NK-92 treated with Interleukin-12 subunit alpha and Interleukin-12 subunit beta, amount 100 ng/mL, for 24 hours (cell line): Measurements from ENCODE around the gene KYNU.
"Not testable (repeated sequence)": the region's sequence is repeated elsewhere in the genome, so short reads cannot be mapped to it uniquely, and the experiment has no call there.

Source experiments
- DNase-seq: peaks from one replicate; lab custom pipeline; 2025; lab: John Stamatoyannopoulos, UW

Gene KYNU

DNA sequence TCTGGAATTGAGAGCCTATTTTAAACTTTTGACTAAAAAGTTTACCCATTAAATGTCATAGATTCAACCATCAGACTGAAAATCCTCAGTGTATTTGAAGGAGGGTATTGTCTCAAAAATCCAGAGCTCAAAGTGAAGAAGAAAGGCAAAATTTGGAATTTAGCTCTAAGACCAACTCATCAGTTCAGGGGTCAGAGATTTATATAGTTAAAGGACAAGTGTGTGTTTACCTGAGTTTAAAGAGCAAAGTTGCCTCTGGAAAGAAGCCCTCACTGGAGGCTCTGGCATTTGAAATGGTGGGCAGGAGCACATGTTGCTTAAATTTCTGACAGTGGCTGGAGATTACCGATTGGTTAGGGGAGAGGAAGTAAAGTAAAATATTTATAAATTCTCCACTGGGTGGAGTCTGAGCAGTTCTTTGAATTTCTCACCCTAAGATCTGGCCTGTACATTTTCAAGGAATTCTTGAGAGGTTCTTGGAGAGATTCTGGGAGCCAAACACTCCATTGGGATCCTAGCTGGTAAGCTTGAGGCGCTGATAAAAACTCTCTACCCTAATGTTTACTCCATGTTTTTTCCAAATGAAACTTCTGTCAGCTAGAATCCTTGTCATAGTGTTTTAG, at the start of gene KYNU:
Gene KYNU, plus strand, starts transcription at position 449 of the 623 bp plus-strand sequence. CDS start 7,704 bp downstream, outside the sequence.
- no peak for DNase-seq

DNA sequence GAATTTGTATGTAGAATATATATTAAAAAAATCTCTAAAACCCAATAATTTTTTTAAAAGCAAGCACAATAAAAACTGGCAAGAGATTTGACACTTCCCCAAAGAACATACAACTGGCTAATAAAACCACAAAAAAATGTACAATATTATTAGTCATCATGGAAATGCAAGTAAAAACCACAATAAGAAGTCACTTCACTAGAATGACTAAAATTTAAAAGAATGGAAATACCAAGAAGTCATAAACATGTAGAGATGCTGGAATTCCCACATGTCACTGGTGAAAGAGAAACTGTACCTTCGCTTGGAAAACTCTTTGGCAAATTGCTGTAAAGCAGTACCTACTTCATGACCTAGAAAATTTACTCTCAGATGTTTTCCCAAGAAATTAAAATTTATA, 43.4 kb upstream of the KYNU start:
- DNase-seq = no peak

DNA sequence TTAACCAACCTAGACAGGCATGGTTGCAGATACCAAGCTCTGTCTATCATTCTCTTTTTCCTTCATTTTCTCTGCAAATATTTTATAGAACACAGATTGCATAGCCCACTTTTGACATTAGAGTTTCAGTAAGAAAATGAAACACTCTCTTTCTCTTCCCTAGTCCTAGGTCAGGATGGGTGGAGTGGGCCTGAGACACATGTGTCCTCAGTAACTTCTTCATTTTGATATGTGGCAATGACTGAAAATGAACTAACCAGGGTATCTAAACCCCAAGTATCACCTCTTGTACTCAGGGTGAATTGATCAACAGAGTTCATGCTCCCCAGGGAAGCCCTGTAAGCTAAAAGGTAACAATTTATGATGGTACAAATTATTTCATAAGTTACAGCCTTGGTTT, 37.0 kb upstream of the KYNU start:
- DNase-seq = no peak

DNA sequence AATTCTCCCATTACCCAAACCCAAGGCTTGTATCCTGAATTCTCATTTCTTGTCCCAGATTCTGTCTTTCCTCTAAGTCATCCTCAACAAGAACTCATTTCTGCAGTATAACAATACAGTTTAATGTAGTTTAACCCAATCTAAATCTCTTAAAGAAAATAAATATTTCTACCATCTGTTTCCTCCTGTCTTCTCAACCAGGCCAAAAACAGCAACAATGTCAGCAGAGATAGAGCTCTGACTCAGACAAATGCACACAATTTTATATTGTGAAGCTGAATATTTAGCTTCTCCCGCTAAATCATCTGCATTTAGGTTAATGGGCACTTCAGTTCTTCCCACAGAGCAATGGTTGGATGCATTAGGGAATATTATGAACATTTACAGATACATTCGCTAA, 35.7 kb upstream of the KYNU start:
- no peak for DNase-seq

DNA sequence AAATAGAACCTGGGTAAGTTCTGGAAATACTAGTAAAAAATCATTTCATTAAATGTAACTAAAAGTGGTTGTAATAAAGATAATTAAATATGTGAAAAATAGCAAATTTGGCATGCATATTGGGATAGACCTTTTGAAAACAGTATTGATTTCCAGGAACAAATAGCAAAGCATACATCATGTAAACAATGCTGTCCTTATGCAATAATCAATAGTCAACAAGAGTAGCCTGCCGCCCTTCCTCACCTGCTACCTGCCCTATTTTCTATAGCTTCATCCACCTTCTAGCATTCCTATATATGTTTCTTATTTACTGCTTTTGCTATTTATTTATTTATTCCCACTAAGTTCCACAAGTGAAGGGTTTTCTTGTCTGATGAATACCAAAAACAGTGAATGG, 35.1 kb upstream of the KYNU start:
- DNase-seq = no peak

DNA sequence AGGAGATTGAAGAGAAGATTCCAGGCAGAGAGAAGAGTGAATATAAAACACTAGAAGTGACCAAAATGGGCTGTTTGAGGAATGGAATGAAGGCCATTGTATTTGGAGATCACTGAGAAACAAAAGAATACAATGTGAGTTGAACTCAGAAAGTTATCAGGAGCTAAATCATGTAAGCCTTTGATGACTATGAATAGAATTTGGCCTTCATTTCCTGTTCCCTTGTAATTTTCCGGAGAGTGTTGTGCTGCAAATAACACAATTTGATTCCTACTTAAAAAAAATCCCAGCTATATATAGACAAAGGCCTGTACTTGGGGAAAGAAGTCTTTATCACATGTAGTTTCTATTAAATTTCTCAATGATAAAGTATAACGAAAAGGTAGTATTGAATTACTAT, 33.7 kb upstream of the KYNU start:
- no peak for DNase-seq

DNA sequence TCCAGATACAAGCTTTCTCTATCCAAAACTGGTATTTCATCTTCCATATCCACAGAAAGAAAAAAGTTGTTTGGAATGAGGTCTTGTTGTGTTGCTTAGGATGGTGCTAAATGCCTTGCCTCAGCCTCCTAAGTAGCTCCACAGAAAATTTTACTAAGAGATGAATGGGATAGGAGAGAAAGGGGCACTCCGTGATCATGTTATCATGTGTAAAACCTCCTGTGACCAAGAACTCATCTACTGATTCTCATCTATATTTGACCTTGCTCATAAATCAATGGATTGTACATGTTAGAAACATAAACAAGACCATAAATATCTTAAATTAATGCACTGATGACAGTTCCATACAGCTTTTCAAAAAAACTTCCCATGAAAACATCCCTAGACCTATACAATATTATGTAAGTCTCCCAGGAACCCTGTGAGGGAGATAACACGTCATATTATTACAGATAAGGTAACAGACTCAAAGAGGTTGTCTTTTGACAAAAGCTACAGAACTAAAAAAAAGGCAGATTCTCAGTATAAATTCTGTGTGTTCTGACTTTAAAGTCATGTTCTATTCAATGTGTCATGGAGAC, 29.3 kb upstream of the KYNU start:
- DNase-seq = no peak

DNA sequence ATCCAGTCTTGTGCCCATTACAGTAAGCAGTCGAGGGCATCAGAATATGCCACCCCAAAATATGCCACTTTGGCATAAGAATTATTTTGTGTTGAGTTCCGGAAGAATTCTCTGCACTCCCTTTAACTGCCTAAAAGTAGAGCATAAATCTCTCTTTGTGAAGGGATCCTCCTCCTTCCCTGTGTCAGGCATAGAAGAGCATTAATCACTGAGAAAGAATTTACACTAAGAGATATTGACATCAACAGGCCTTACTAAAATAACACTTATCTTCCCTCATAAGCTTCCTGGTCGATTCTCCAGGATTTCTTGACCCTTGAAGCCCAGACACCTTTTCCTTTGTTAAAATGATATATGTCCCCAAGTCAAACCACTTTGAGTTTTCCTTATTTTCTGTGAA, 27.6 kb upstream of the KYNU start:
- DNase-seq = no peak

DNA sequence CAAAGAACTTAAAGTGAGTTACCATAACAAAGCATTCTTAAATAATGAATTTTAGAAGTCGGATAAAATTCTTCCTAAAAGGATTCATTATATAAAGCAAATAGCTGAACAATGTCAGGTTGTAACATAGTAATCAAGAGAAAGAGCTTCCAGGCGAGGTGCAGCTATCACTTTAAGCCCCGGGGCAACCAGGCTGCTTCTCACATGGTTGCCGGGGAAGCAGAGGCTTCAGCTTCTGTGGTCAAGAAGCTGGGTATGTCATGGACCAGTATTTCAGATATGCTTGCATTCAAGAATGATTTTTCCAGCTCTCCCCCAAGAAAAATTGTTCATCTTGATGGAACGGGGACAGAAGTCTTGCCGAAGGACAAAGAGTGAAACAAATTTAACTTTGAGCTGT, 23.6 kb upstream of the KYNU start:
- DNase-seq = no peak

DNA sequence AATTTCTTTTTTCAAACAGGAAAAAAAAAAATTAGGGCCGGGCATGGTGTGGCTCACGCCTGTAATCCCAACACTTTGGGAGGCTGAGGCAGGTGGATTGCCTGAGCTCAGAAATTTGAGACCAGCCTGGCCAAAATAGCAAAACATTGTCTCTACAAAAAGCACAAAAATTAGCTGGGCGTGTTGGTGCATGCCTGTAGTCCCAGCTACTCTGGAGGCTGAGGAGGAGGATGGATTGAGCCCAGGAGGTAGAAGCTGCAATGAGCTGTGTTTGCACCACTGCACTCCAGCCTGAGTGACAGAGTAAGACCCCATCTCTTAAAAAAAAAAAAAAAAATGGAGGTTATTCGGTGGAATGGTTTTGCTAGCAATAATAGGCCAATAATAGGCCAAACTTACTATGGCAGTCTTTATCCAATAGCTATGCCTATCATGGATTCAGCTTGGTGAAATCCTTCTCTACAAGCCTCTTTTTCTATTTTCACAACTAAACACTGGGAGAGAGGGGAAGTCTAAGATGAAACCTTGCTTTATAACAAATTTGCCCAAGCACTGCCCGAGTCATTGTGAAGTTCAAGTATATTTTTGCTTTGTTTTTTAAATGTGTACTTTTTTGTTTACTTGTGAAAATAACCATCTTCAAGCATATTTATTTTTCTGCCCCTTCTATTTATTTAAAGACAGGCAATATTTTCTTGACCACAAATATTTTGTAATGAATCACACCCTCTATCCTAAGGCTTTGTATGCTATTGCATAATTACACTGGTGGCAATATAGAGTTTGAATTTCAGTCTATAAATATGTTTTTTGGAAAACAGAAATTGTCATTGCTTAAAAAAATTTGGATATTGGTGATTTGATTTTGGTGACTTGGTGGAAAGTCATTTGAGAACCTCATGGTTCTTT, 20.0 kb upstream of the KYNU start:
- DNase-seq = no peak

DNA sequence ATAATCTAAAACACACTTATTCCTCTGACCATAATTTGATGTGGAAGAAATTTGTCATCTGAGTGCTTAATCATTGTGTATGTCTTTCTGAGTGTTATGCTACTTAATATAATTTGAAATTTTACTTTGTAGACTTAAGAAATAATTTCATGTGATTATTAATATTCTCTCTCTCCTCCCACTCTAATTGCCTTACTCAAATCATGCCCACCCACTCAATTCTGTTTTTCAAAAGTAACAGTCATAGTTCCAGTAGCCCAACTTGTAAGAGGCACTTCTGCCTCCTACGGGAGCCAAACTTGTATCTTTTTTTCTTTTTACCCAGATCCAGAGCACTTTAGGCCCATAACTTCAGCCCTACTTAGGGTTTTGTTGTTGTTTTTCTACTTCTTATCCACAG, 18.5 kb upstream of the KYNU start:
- DNase-seq = no peak

DNA sequence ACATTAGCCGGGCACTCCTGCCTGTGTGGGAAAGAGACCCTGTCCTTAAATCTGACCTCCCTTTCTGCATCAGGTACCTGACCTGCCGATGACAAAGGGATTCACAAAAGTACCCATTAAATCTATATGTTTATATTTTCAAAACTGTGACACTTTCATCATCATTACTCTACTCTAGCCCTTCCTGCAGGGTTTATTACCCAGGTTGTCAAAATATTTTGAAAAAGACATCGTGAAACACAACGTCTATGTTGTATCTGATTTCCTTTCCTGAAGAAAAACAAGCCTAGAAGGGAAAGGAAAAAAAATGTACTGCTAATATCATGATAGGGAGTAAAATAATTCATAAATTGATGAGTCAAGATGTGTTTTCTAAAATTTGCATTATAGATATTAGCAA, 15.2 kb upstream of the KYNU start:
- DNase-seq = no peak

DNA sequence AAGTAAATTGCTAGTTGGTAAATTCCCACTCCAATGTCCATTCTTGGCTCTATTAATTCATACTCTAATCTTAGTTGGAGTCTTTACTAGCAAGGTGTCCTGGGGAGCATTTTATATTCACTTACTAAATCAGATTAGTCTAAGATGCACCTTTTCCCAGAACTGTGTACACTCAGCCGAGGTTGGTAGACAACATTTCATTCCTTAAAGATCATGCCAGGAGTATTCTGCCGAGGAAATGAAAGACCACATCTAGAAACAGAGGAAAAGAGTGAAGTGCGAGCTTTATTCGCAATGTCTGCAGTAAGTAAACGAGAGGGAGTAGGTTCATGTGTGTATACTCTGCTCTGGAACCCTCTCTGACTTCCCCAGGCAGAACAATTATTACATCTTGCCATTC, 14.6 kb upstream of the KYNU start:
- DNase-seq = no peak

DNA sequence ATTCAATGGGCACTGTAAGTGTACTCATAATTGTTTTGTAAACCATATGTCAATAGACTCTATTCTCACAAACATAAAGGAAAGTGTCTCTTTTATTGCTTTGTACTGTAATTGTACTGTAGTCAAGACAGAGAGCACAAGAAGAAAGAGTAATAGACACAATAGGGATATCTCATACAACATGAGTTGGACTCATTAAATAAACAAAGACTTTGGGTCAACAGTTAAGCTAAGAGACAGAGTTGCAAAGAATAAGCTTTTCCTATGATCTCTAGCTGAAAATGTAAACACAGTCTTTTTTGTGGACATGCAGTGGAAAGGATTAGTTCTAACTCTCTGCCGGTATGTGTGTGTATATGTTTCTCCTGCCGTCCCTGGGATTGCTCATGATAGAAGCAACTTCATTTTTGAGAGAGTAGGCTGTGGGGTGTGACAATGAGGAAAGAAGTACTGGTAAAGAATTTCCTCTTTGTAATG, 13.9 kb upstream of the KYNU start:
- no peak for DNase-seq

DNA sequence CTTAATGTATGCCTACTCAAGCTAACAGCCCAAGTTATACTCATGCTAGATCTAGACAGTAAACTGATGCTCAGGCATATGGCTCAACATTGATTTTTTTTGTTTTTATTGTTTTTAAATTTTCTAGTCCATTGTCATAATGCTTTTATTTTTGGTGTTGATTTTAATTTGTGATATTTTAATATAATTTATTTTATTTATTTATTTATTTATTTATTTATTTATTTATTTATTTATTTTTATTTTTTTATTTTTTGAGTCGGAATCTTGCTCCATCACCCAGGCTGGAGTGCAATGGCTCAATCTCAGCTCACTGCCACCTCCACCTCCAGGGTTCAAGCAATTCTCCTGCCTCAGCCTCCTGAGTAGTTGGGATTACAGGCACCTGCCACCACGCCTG, 12.9 kb upstream of the KYNU start:
- DNase-seq = not testable (repeated sequence)

DNA sequence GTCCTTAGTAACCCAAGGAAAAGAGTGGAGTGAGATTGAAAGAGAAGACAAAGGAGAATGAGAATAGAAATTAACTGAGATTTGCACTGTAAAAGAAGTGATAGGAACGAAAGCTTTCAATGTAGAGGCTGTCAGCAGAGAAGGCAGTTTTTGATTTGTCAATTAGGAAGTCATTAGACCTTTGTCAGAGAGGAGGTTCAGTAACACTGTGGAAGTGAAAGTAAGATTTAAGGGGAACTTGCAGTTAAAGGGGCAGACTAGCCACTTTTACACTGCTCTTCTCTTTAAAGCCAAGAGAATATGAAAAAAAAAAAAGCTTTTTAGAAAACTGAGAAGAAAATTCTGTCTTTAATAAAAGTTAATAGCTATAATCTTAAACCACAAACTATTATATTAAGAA, 11.5 kb upstream of the KYNU start:
- no peak for DNase-seq

DNA sequence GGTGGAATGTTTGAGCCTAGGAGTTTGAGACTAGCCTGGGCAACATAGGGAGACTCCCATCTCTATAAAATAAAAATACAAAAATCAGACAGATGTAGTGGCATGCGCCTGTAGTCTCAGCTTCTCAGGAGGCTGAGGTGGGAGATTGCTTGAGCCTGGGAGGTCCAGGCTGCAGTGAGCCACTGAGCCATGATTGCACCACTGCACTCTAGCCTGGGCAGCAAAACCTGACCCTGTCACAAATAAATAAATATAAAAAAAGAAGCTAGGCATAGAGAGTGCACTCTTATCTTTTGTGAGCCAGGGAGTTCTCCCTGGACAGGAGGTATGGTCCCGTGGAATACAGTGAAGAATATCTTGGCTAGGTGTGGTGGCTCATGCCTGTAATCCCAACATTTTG, 11.0 kb upstream of the KYNU start:
- no peak for DNase-seq

DNA sequence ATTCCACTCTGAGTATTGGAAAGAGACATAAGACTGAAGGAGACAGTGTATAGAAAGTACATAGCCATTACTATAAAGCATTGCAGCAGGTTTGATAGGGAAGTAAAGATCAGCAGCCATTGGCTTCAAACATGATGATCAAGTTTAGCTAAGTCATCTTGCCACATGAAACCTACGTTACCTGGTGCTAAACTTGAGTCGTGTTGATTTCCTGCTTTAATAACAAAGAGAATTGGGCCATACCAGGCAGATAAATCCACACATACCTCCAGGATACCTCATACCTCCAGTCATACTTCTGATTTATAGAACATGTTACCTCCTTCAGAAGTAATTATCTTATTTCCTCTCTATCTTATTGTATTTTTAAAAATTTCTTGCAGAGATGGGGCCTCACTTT, 10.3 kb upstream of the KYNU start:
- no peak for DNase-seq

DNA sequence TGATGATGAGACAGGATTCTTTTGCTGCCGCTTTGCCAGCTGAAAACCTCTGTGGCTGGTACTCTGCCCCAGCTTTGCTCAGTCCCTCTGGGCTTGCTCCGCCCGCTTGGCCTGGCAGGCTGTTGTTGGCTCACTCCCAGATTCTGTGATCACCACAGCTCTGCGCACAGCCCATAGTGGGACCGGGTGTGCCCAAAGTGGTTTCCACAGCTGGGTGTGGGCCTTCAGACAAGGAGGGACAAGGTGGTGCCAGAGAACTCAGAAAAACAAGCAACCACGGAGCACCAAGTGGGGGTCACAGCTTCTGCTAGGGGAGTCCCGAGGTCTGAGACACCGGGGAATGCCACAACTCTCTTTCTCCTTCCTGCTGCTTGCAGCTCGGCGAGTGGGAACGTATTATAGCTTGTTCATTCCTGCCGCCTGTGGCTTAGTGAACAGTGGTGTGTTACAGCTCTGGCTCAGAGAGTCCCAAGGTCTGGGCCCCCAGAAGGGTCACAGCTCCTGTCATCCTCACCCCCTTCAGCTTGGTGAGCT, 9.2 kb upstream of the KYNU start:
- DNase-seq = no peak

DNA sequence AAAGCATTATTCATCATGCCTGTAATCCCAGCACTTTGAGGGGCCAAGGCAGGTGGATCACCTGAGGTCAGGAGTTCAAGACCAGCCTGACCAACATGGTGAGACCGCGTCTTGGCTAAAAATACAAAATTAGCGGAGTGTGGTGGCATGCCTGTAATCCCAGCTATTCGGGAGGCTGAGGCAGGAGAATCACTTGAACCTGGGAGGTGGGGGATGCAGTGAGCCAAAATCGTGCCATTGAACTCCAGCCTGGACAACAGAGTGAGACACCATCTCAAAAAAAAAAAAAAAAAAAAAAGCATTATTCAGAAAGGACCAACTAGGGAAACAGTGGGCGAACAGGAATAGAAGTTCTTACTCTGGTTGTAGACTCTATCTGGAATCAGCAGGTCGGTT, 8.4 kb upstream of the KYNU start:
- DNase-seq = not testable (repeated sequence)

DNA sequence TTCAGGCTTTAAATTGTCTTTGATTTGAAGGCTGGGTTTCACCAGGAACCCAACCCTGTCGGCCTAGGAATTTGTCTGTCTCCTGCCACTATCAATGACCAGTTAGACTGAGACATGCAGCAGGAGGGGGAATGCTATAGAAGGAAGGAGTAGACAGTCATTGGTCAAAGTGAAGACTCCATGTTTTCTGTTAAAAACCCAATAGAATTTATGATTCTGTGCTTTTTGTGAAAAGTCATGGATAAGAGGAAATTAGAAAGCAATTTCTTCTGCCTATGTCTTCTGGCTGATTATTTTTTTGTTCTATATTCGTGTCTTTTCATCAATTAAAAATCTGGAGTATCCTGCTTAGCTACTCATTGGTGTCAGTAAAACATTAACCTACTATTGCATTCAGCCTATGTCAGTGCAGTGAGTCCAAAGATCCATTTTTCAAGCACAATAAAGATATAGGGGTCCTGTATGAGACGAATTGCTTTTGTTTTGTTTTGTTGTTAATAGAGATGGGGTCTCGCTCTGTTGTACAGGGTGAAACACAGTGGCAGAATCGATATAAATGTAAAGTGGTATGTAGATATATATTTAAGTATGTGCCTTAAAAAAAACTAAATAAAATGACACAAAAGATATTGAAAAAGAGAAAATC, 7.9 kb upstream of the KYNU start:
- no peak for DNase-seq

DNA sequence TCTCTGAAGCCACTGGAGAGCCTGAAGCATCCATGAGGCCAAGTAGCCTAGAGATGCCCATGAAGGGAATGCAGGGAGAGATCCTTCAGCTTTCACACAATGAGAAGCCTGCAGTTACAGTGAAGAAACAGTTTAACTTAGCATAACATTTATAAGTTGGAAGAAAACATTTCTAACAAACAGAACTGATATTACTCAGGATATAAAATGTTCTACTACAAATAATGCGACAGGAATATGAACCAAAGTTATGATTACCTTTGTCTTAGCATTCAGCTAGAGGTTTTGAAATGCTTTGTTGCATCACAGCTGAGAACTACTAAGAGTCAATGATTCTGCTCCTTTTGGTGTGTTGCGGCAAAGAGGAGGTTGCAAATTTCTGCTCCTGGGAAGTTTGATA, 6.9 kb upstream of the KYNU start:
- no peak for DNase-seq
